GM12891 (cell line): ENCODE data around the gene WDFY2.

ENCODE experiments used
- POLR2AphosphoS5 ChIP-seq: IDR thresholded peaks from 2 replicates; pipeline ENCODE4 v1.6.1; 2011; ENCODE audit warnings: low read depth, low read length, control low read depth
- SPI1 ChIP-seq: IDR thresholded peaks from 2 replicates; pipeline ENCODE4 v1.6.1; 2011; ENCODE audit warnings: low read depth, low read length, control low read depth

DNA sequence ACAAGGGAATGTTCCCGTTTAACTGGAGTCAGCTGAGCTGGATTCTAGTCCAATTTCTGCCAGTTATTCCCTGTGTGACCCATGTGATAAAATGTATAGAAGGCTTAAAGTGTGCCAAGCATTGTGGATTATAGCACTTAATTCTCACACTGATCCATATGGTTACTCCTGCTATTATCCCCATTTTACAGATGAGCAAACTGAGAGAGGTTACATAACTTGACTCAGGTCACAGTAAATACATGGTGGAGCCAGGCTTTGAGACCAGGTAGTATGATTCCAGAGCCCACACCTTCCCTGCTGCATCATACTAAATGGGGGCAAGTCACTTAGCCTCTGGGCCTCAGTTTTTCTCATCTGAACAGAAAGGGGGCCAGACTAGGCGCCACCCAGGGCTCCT is 221.7 kb downstream of the WDFY2 start:
- TF ChIP-seq SPI1 (no peak), POLR2AphosphoS5 (no peak)
